HG03571 (cell line): ENCODE measurements around the gene DRAM1.
A peak's percentile ranks its signal among the peaks of the same experiment; 100 is the strongest.
"Not testable (repeated sequence)": the region's sequence is repeated elsewhere in the genome, so short reads cannot be mapped to it uniquely, and the experiment has no call there.

Experiments
- ATAC-seq: cut with Tn5 transposase; IDR thresholded peaks from one replicate; pipeline ENCODE4 v1.9.1; 2021; ENCODE audit not compliant: unreplicated experiment

DRAM1 gene

GRCh38 chr12:101902641-101903040, 25.3 kb downstream of the DRAM1 start:
- no peak for ATAC-seq

DNA sequence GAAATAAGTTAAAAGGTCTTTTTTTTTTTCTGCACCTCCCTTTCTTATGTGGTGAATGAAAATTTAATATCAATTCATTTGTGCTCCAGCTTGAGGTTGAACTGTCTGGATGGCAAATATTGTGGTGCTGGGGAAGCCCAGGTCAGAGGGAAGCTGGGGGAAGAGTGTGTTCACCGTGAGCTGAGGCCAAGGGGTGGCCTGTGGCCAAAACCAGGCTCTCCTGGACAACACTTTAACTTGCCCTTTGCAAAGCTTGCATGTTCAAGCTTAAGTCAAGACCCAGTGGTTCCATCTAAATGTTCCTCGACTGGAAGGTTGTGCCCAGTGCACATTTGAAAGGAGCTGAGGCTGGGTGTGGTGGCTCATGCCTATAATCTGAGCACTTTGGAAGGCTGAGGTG, 28.8 kb downstream of the DRAM1 start:
- ATAC-seq = no peak

- no peak for ATAC-seq
Measured at GRCh38 chr12:101908395-101908794, 31.0 kb downstream of the DRAM1 start.

DNA sequence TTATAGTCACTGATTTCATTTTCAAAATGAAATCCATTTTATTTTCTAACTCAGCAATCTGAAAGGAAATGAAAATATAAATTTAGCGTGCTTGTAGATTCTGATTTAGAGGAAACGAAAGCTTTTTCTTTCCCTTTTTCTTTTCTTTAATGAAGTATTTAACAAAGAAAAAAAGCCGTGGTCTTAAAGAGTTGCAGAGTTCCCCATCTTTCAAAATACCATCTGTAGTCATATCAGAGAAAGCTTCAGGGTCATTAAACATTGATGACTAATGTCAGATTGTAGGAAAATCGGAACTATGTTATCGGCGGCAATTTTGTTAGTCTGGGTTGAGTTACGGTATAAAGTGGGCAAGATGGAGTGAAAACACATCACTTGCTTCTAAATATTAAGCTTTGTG, 32.3 kb downstream of the DRAM1 start:
- no peak for ATAC-seq

- no peak for ATAC-seq
Measured at GRCh38 chr12:101915841-101916240, 38.5 kb downstream of the DRAM1 start.

DNA sequence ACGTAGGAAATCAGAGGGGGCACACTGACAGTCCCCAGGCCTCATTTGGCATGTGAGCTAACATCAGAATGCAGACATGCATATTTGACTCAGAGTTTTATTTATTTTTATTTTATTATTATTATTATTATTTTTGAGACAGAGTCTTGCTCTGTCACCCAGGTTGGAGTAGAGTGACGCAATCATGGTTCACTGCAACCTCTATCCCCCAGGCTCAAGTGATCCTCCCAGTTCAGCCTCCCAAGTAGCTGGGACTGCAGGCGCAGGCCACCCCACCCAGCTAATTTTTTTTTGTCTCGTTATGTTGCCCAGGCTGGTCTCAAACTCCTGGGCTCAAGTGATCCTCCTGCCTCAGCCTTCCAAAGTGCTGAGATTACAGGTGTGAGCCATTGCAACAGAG, 41.4 kb downstream of the DRAM1 start:
- not testable (repeated sequence) for ATAC-seq

DNA sequence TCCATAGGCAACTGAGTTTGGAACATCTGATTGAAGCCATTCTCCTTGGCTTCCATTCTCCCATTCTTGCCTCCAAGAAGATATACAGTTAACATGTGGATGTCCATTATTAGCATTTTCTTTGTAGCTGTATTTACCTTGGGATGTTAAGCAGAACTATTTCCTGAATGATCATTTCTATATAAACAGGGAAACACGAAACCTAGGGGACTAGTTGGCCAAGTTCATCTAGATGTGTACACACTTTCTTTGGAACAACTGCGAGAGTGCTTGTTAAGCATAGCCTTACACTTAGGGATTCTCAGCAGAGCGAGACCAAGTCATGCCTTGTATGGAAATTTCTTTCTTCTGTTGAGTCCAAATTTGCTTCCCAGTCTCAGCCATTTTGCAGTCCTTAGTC, 42.1 kb downstream of the DRAM1 start:
- ATAC-seq = no peak

- no peak for ATAC-seq
Measured at GRCh38 chr12:101920906-101921305, 43.5 kb downstream of the DRAM1 start.

- no peak for ATAC-seq
Measured at GRCh38 chr12:101923045-101923718, 45.8 kb downstream of the DRAM1 start.

GRCh38 chr12:101924618-101925017, 47.2 kb downstream of the DRAM1 start:
- no peak for ATAC-seq

- no peak for ATAC-seq
Measured at GRCh38 chr12:101925361-101925760, 48.0 kb downstream of the DRAM1 start.

- no peak for ATAC-seq
Measured at GRCh38 chr12:101925935-101926334, 48.6 kb downstream of the DRAM1 start.

DNA sequence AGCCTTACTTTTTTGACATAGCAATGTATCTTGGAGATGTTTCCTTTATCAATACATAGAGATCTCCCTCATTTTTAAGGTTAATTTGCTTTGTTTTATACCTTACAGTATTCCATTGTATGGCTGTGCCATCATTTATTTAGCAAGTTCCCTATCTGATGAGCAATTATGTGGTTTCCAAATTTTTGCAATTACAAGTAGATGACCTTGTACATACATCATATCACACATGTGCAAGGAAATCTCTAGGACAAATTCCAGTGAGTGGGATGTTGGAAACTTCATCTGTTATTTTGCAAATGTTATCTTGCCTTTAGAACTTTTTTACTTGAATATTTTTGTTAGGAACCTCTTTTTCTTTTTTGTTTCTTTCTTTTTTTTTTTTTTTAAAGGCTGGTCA, 49.7 kb downstream of the DRAM1 start:
- ATAC-seq = no peak

DNA sequence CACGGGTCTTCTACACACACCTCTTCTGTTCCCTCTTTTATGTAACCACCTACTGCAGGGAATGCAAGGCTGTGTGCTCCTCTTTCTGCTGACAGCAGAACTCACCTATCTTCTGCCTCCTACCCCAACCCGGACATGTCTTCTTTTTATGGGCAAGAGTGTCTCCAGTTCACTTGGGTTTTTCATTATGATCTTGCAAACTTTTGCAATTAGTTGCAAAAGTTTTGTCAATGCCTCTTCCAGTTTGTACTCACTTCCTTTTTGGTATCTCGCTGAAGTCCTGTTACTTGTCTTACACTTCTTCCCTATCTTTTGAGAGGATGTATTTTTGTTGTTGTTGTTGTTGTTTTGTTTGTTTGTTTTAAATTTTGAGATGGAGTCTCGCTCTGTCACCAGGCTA, 50.6 kb downstream of the DRAM1 start:
- ATAC-seq = no peak

DNA sequence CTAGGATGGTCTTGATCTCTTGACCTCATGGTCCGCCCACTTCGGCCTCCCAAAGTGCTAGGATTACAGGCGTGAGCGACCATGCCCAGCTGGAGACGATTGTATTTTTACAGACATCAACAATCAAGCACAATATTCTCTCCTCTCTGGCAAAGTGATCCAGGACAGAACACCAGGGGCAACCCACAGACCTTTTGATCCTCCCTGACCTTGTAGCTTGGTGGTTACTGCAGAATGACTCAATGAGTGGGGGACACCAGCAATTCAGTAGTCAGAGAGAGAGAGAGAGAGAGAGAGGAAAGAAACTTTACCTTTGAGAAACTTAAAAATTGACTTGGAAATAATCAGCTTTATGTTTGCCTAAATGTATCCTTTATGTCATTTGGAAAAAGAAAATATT, 51.2 kb downstream of the DRAM1 start:
- no peak for ATAC-seq

- no peak for ATAC-seq
Measured at GRCh38 chr12:101929365-101930041, 52.1 kb downstream of the DRAM1 start.

- ATAC-seq = peak; percentile 54
Measured at GRCh38 chr12:101931498-101932326, 54.3 kb downstream of the DRAM1 start.

DNA sequence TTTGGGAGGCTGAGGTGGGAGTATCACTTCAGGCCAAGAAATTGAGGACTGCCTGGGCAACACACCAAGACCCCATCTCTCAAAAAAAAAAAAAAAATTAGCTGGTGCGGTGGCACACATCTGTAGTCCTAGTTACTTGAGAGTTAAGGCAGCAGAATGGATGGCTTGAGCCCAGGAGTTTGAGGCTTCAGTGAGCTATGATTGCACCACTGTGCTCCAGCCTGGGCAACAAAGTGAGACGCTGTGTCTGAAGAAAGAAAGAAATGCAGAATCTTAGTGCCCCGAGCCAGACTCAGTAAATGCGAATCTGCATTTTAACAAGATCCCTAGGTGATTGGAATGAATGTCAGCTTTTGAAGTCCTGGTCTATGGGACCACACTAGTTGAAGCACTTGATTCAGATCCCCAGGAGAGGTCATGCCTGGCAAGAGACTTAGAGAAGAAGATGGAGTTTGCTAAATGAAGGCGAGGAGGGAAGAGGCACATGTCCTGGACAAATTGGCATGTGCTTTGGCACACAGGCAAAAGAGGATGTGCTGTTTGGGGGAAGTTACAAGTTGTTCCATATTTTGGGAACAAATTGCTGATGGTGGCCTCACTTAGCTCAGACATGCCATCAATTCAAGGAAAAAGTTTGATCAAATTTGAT, 56.6 kb downstream of the DRAM1 start:
- ATAC-seq = no peak

GRCh38 chr12:101935890-101936746, 58.7 kb downstream of the DRAM1 start:
- peak; percentile 65 for ATAC-seq

GRCh38 chr12:101939306-101939705, 61.9 kb downstream of the DRAM1 start:
- ATAC-seq = no peak
